Measurements from ENCODE around the gene TTC23. TPM values are rescaled to one million over a fixed set of nuclear protein-coding genes. Genes with fewer than 3 reads are reported as not detected.
A peak's percentile ranks its signal among the peaks of the same experiment; 100 is the strongest.

Gene TTC23
- total RNA-seq, 1 donor from 2014 or later, result 2.7 TPM

DNA sequence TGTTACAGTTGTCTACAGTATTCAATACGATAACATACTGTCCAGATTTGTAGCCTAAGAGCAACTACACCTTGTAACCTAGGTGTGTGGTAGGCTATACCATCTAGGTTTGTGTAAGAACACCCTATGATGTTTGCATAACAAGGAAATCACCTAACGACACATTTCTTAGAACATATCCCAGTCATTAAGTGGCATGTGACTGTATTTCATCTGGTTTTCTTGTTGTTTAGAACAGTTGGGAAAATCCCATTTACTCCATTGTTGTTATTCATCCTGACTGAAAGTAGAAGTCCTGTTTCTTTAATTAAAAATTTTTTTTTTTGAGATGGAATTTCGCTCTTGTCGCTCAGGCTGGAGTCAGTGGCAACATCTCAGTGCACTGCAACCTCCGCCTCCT, 33.2 kb upstream of the TTC23 start:
- peaks cover 8% of the 10 kb centered on the region for H3K4me1 Mint-ChIP-seq
- intact Hi-C loops (cut with micrococcal nuclease), result loop anchor here (10.0 kb wide), 1 partner anchor 222 kb away; no protein-coding TSS in a partner anchor
- ChIA-PET CTCF (interaction anchor here (1.6 to 6.4 kb wide), 3 partner anchors 10 to 422 kb away, joined by 13 to 125 read pairs (median 20); no protein-coding TSS in a partner anchor), POLR2A (no interaction called here)
- DNase-seq (no peak), ATAC-seq (ENCODE audit: low read depth) (no peak)
- TF ChIP-seq, protein P1, sequence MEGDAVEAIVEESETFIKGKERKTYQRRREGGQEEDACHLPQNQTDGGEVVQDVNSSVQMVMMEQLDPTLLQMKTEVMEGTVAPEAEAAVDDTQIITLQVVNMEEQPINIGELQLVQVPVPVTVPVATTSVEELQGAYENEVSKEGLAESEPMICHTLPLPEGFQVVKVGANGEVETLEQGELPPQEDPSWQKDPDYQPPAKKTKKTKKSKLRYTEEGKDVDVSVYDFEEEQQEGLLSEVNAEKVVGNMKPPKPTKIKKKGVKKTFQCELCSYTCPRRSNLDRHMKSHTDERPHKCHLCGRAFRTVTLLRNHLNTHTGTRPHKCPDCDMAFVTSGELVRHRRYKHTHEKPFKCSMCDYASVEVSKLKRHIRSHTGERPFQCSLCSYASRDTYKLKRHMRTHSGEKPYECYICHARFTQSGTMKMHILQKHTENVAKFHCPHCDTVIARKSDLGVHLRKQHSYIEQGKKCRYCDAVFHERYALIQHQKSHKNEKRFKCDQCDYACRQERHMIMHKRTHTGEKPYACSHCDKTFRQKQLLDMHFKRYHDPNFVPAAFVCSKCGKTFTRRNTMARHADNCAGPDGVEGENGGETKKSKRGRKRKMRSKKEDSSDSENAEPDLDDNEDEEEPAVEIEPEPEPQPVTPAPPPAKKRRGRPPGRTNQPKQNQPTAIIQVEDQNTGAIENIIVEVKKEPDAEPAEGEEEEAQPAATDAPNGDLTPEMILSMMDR (IDR thresholded peaks at IDR 0.05), result no peak
- no peaks in the 10 kb centered on the region for H3K27me3 Mint-ChIP-seq
- H3K4me3 Mint-ChIP-seq, result no peak overlapping the region
- no peak overlapping the region for H3K27ac Mint-ChIP-seq
- H3K9me3 Mint-ChIP-seq, result no peaks in the 10 kb centered on the region
- peaks cover 11% of the 10 kb centered on the region for H3K36me3 Mint-ChIP-seq (ENCODE audit: low read depth)

GRCh38 chr15:99282121-99282520, 32.7 kb upstream of the TTC23 start:
- TF ChIP-seq, protein P1 (IDR thresholded peaks at IDR 0.05), result no peak
- ChIA-PET POLR2A (no interaction called here), CTCF (interaction anchor here (1.6 to 2.2 kb wide), 2 partner anchors 10 to 422 kb away, joined by 13 to 20 read pairs; no protein-coding TSS in a partner anchor)
- no peak overlapping the region for H3K4me3 Mint-ChIP-seq
- no peaks in the 10 kb centered on the region for H3K9me3 Mint-ChIP-seq
- no peaks in the 10 kb centered on the region for H3K27me3 Mint-ChIP-seq
- H3K36me3 Mint-ChIP-seq (ENCODE audit: low read depth), result peaks cover 11% of the 10 kb centered on the region
- intact Hi-C loops (cut with micrococcal nuclease), result loop anchor here (10.0 kb wide), 1 partner anchor 223 kb away; no protein-coding TSS in a partner anchor
- peaks cover 11% of the 10 kb centered on the region for H3K4me1 Mint-ChIP-seq
- no peak for ATAC-seq (ENCODE audit: low read depth)
- DNase-seq, result no peak
- H3K27ac Mint-ChIP-seq, result no peak overlapping the region

DNA sequence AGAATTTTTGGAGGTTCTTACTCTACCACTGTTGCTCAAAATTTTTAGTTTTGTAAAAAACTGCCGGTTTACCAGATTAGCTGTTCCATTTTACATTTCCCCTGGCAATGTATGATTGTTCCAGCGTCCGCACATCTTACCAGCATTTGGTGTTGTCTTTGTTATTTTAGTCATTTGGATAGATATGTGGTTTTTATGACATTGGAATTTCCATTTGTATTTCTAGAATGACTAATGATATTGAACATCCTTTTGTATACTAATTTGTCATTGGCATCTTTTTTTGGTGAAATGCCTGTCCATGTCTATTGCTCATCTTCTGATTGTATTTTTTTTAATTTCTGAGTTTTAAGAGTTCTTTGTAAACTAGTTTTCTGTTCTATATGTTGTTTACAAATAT, 30.4 kb upstream of the TTC23 start:
- POLR2A ChIA-PET, result no interaction called here
- TF ChIP-seq, protein P1 (IDR thresholded peaks at IDR 0.05), result no peak
- Mint-ChIP-seq H3K36me3 (ENCODE audit: low read depth) (peaks cover 11% of the 10 kb centered on the region), H3K4me3 (no peak overlapping the region), H3K9me3 (no peaks in the 10 kb centered on the region), H3K27ac (no peak overlapping the region), H3K27me3 (no peaks in the 10 kb centered on the region), H3K4me1 (peaks cover 19% of the 10 kb centered on the region)
- DNase-seq (no peak), ATAC-seq (ENCODE audit: low read depth) (no peak)
- CTCF ChIA-PET, result no interaction called here
- intact Hi-C loops (cut with micrococcal nuclease), result loop anchor here (10.0 kb wide), 1 partner anchor 225 kb away; no protein-coding TSS in a partner anchor

DNA sequence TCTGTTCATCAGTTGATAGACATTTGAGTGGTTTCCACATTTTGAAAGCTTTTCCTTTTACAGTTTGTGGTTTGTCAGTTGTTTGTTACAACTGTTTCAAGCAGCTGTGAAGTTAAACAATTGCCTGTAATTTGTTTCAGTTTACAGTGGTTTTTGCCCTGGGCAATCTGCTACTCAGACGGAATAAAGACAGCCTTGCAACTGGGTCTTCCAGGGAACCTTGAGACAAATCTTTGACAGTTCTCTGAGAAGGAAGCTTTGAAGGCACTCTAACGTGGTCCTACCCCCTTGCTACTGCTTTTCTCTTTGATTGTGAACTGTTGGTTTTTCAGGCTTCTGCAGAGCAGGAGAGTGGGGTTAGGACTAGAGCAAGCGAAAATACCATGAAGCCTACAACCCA, 29.9 kb upstream of the TTC23 start:
- Mint-ChIP-seq H3K4me1 (peaks cover 19% of the 10 kb centered on the region), H3K27ac (no peak overlapping the region), H3K9me3 (no peaks in the 10 kb centered on the region), H3K36me3 (ENCODE audit: low read depth) (peaks cover 11% of the 10 kb centered on the region), H3K4me3 (no peak overlapping the region), H3K27me3 (no peaks in the 10 kb centered on the region)
- ChIA-PET POLR2A (no interaction called here), CTCF (interaction anchor here (8.4 kb wide), 1 partner anchor 424 kb away, joined by 143 read pairs; no protein-coding TSS in a partner anchor)
- TF ChIP-seq, protein P1 (IDR thresholded peaks at IDR 0.05), result no peak
- DNase-seq (no peak), ATAC-seq (ENCODE audit: low read depth) (no peak)
- intact Hi-C loops (cut with micrococcal nuclease), result no loop called here

- no peak overlapping the region for H3K27ac Mint-ChIP-seq
- intact Hi-C loops (cut with micrococcal nuclease), result no loop called here
These were observed 26.2 kb upstream of the TTC23 start for GRCh38 chr15:99275525-99276128.

More at GRCh38 chr15:99275525-99276128, 26.2 kb upstream of the TTC23 start:
- TF ChIP-seq, protein P1 (IDR thresholded peaks at IDR 0.05), result no peak
- Mint-ChIP-seq H3K4me1 (peaks cover 10% of the 10 kb centered on the region), H3K4me3 (no peak overlapping the region), H3K36me3 (ENCODE audit: low read depth) (peaks cover 11% of the 10 kb centered on the region), H3K27me3 (no peaks in the 10 kb centered on the region), H3K9me3 (no peaks in the 10 kb centered on the region)
- ChIA-PET POLR2A (no interaction called here), CTCF (interaction anchor here (5.5 to 8.4 kb wide), 2 partner anchors 428 to 479 kb away, joined by 70 to 143 read pairs; no protein-coding TSS in a partner anchor)
- ATAC-seq (ENCODE audit: low read depth) (peak; percentile 34), DNase-seq (no peak)
